MM.1S (cell line): ENCODE data around the gene USP47.

Experiments used
- EZH2 ChIP-seq: fragments of 300-600 bp; sonication (generic); optimal IDR thresholded peaks from 2 replicates; pipeline ENCODE3; 2017; ENCODE audit warnings: low read depth, mild to moderate bottlenecking, antibody characterized with exemption, low read length, mixed read lengths
- EZH2phosphoT487 ChIP-seq: fragments of 300-600 bp; sonication (generic); IDR thresholded peaks from 2 replicates; pipeline ENCODE4 v1.6.1; 2018; ENCODE audit warnings: antibody characterized with exemption, low read length
- TF ChIP-seq, protein P1 (sequence below): fragments of 300-600 bp; sonication (generic); IDR thresholded peaks from 2 replicates; pipeline ENCODE4 v1.5.1; 2016; ENCODE audit warnings: antibody characterized with exemption, low read length, mixed read lengths

DNA sequence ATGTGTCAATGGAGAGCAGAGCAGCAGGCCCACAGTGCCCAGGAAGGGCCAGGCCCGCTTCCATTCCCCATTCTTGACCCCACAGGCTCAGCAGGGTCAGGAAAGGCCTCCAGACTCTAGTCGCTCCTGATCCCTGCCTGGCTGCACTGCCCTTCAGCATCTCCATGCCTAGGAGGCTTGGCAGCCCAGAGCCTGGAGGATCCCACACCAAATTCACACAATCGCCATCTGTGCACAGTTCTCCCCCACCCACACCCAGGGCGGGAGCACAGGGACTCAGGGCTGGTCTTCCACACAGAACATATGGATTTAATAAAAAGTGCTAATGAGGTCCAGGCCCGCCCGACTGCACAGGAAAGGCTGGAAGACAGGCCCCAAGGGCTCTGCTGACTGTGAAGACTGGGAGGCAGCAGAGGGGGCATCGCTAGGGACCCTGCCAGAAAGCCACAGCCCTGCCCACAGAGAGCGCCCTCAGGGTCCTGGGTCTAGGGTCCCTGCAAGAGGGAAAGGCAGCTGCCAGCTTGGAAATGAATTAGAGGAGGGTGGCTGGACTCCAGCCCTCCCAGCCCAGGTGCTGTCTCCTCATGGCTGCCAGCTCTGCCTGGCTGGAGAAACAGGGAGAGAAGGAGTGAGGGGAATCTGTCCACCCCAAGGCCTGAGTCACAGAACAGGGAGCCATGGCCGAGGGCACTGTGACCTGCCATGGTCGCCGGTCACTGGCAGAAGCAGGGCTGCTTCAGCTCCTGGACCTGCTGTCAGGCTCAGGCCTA lies 126.9 kb downstream of the USP47 start:
- TF ChIP-seq, protein P1, sequence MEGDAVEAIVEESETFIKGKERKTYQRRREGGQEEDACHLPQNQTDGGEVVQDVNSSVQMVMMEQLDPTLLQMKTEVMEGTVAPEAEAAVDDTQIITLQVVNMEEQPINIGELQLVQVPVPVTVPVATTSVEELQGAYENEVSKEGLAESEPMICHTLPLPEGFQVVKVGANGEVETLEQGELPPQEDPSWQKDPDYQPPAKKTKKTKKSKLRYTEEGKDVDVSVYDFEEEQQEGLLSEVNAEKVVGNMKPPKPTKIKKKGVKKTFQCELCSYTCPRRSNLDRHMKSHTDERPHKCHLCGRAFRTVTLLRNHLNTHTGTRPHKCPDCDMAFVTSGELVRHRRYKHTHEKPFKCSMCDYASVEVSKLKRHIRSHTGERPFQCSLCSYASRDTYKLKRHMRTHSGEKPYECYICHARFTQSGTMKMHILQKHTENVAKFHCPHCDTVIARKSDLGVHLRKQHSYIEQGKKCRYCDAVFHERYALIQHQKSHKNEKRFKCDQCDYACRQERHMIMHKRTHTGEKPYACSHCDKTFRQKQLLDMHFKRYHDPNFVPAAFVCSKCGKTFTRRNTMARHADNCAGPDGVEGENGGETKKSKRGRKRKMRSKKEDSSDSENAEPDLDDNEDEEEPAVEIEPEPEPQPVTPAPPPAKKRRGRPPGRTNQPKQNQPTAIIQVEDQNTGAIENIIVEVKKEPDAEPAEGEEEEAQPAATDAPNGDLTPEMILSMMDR: no peak
- TF ChIP-seq EZH2 (no peak), EZH2phosphoT487 (no peak)
